GM10248 (cell line): ENCODE measurements around the gene RPL22L1.
"Not testable (repeated sequence)": the region's sequence is repeated elsewhere in the genome, so short reads cannot be mapped to it uniquely, and the experiment has no call there.

Experiments used
- CTCF ChIA-PET: fragments of 300-600 bp; sonication (Branson Sonifier 250); formaldehyde crosslinking; extraction: SDS; loops from one replicate; lab custom pipeline; 2021; ENCODE audit warnings: antibody characterized with exemption; lab: Yijun Ruan, JAX
- POLR2A ChIA-PET: fragments of 350-650 bp; sonication (Branson Sonifier 250); formaldehyde crosslinking; extraction: SDS; loops from one replicate; lab custom pipeline; 2020; ENCODE audit warnings: antibody characterized with exemption; lab: Yijun Ruan, JAX
- DNase-seq: peaks from one replicate; pipeline ENCODE4 v3.0.0; 2012; ENCODE audit errors: extremely low spot score
- TF ChIP-seq, protein P1 (sequence below): IDR thresholded peaks from 2 replicates; pipeline ENCODE4 v1.5.1; 2012; ENCODE audit warnings: mild to moderate bottlenecking, low read depth; ENCODE audit errors: extremely low read depth, missing control alignments, control extremely low read depth

The RPL22L1 gene

DNA sequence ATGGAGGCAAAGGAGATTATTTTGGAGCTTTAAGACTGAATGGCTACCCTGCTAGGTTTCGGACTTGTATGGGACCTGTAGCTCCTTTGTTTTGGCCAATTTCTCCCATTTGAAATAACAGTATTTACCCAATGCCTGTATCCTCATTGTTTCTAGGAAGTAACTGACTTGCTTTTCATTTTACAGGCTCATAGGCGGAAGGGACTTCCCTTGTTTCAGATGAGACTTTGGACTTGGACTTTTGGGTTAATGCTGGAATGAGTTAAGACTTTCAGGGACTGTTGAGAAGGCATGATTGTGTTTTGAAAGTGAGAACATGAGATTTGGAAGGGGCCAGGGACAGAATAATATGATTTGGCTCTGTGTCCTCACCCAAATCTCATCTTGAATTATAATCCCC, 28.0 kb upstream of the RPL22L1 start:
- no peak for DNase-seq
- CTCF ChIA-PET: interaction anchor here (1.0 kb wide), 1 partner anchor 13 kb away, joined by 3 read pairs; no protein-coding TSS in a partner anchor
- POLR2A ChIA-PET: no interaction called here
- TF ChIP-seq, protein P1, sequence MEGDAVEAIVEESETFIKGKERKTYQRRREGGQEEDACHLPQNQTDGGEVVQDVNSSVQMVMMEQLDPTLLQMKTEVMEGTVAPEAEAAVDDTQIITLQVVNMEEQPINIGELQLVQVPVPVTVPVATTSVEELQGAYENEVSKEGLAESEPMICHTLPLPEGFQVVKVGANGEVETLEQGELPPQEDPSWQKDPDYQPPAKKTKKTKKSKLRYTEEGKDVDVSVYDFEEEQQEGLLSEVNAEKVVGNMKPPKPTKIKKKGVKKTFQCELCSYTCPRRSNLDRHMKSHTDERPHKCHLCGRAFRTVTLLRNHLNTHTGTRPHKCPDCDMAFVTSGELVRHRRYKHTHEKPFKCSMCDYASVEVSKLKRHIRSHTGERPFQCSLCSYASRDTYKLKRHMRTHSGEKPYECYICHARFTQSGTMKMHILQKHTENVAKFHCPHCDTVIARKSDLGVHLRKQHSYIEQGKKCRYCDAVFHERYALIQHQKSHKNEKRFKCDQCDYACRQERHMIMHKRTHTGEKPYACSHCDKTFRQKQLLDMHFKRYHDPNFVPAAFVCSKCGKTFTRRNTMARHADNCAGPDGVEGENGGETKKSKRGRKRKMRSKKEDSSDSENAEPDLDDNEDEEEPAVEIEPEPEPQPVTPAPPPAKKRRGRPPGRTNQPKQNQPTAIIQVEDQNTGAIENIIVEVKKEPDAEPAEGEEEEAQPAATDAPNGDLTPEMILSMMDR: no peak

DNA sequence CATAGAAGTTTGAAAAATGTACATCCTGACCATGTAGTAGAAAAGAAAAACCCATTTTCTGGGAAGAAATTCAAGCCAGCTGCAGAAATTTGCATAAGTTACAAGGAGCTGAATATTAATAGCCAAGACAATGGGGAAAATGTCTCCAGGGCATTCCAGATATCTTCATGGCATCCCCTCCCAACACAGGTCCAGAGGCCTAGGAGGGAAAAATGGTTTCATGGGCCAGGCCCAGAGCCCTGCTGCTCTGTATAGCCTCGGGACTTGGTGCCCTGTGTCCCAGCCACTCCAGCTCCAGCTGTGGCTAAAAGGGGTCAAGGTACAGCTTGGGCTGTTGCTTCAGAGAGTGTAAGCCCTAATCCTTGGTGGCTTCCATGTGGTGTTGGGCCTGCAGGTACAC, 27.2 kb upstream of the RPL22L1 start:
- DNase-seq, POLR2A ChIA-PET: not testable (repeated sequence)
- CTCF ChIA-PET: interaction anchor here (1.0 kb wide), 1 partner anchor 13 kb away, joined by 3 read pairs; no protein-coding TSS in a partner anchor

DNA sequence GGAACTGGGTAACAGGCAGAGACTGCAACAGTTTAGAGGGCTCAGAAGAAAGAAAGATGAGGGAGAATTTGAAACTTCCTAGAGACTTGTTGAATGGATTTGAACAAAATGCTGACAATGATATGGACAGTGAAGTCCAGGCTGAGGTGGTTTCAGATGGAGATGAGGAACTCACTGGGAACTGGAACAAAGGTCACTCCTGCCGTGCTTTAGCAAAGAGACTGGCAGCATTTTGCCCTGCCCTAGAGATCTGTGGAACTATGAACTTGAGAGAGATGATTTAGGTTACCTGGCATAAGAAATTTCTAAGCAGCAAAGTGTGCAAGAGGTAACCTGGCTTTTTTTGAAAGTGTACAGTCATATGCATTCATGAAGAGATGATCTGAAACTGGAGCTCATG, 26.8 kb upstream of the RPL22L1 start:
- ChIA-PET CTCF (no interaction called here), POLR2A (no interaction called here)
- DNase-seq: no peak
- TF ChIP-seq, protein P1: no peak

DNA sequence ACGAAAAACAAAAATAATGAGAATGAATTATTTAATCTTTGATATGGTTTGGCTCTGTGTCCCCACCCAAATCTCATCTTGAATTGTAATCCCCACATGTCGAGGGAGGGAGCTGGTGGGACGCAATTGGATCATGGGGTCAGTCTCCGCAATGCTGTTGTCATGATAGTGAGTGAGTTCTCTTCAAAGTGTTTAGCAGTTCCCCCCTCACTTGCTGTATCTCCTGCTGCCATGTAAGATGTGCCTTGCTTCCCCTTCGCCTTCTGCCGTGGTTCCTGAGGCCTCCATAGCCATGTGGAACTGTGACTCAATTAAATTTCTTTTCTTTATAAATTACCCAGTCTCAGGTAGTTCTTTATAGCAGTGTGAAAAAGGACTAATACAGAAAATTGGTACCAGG, 26.3 kb upstream of the RPL22L1 start:
- CTCF ChIA-PET: interaction anchor here (0.9 to 1.0 kb wide), 2 partner anchors 11 to 14 kb away, joined by 3 to 4 read pairs; no protein-coding TSS in a partner anchor
- POLR2A ChIA-PET, DNase-seq: not testable (repeated sequence)

DNA sequence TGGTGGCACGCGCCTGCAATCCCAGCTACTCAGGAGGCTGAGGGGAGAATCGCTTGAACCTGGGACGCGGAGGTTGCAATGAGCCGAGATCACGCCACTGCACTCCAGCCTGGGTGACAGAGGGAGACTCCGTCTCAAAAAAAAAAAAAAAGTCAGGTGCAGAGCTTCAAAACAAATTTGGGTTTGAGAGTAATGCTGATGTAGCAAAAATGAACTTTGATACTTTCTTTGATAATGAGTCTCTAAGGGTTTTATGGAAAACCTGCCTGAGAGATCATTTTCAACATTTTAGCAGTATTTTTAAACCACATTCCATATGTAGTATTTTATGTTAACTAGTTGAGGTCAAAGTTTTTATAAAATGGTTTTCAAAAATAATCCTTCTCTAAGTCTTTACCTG, 23.9 kb upstream of the RPL22L1 start:
- ChIA-PET POLR2A (interaction anchor here (0.6 kb wide), 1 partner anchor 268 kb away, joined by 6 read pairs; no protein-coding TSS in a partner anchor), CTCF (interaction anchor here (1.2 to 1.3 kb wide), 2 partner anchors 9 to 11 kb away, joined by 4 read pairs; no protein-coding TSS in a partner anchor)
- no peak for DNase-seq
- TF ChIP-seq, protein P1: no peak

DNA sequence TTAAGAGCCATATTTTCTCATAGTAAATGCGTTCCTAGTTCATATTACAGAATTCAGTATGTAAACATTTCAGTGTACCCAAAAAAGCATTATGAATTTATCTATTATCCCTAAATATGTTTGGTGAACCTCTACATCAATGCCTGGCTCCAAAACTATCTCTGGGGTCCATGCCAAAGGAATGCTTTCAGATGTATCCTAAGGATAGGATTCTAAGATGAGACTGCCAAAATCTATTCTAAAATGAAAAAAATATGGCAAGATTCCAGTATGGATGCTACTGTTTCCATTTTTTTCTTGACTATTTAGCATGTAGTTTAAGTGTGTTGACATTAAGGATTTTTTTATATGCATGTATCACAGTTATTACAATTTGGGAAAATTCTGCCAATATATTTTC, 19.6 kb upstream of the RPL22L1 start:
- CTCF ChIA-PET: no interaction called here
- TF ChIP-seq, protein P1: no peak
- no peak for DNase-seq
- POLR2A ChIA-PET: no interaction called here

DNA sequence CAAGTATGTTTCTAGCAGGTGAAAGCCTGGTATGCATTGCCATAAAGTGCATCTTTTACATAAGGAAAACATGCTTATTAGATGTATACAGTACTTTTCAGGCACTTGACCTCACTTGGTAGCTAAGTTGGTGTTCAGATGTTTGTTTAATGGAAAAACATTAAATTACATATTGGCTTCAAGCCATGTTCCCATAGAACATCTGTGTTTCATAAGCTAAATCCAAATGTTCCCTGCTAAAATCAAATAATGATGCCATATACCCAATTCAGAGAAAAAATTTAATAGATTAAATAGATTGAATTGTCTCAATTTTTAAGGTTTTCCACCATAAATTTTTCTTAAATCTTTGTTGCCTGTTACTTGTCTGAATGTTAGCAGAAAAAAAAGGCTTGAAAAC, 19.1 kb upstream of the RPL22L1 start:
- TF ChIP-seq, protein P1: no peak
- ChIA-PET POLR2A (no interaction called here), CTCF (no interaction called here)
- DNase-seq: no peak

DNA sequence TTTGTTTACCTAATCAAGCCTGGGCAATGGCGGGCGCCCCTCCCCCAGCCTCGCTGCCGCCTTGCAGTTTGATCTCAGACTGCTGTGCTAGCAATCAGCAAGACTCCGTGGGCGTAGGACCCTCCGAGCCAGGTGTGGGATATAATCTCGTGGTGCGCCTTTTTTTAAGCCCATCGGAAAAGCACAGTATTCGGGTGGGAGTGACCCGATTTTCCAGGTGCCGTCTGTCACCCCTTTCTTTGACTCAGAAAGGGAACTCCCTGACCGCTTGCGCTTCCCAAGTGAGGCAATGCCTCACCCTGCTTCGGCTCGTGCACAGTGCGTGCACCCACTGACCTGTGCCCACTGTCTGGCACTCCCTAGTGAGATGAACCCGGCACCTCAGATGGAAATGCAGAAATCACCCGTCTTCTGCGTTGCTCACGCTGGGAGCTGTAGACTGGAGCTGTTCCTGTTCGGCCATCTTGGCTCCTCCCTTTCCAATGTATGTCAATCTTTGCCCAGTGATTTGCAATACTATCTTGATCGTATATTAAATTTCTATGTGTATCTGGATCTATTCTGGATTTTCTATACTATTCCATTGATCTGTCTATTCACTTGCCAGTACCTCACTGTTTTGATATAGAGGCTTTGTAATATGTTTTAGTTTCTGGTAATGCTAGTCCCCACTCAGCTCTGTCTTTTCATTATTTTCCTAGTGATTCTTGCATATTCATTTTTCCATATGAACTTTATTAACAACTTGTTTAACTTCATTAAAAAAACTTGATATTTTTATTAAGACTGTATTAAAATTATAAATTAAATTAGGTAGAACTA, 14.3 kb upstream of the RPL22L1 start:
- CTCF ChIA-PET: interaction anchor here (0.9 to 1.2 kb wide), 5 partner anchors 9 to 74 kb away, joined by 3 to 4 read pairs (median 3); no protein-coding TSS in a partner anchor
- DNase-seq, POLR2A ChIA-PET: not testable (repeated sequence)

DNA sequence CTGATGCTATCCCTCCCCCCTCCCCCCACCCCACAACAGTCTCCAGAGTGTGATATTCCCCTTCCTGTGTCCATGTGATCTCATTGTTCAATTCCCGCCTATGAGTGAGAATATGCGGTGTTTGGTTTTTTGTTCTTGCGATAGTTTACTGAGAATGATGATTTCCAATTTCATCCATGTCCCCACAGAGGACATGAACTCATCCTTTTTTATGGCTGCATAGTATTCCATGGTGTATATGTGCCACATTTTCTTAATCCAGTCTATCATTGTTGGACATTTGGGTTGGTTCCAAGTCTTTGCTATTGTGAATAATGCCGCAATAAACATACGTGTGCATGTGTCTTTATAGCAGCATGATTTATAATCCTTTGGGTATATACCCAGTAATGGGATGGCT, 8.7 kb upstream of the RPL22L1 start:
- POLR2A ChIA-PET, DNase-seq, CTCF ChIA-PET: not testable (repeated sequence)

DNA sequence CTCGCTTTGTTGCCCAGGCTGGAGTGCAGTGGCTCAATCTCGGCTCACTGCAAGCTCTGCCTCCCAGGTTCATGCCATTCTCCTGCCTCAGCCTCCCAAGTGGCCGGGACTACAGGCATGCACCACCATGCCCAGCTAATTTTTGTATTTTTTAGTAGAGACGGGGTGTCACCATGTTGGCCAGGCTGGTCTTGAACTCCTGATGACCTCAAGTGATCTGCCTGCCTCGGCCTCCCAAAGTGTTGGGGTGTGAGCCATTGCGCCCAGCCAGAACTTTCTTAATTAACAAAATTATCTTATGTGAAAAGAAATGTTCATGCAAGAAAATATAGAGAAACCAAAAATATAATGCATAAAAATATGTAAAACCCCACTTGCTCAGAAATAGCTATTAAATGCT, 7.3 kb upstream of the RPL22L1 start:
- CTCF ChIA-PET, POLR2A ChIA-PET, DNase-seq: not testable (repeated sequence)
